Esophagus muscularis mucosa (tissue), 4 donors: ENCODE measurements around the gene SFR1. TPM values are rescaled to one million over a fixed set of nuclear protein-coding genes. Genes with fewer than 3 reads are reported as not detected.
"Not testable (repeated sequence)": the region's sequence is repeated elsewhere in the genome, so short reads cannot be mapped to it uniquely, and the experiment has no call there.

Experiments
- DNase-seq: peaks from one replicate; pipeline ENCODE4 v3.0.0-alpha.2; 2017; ENCODE audit errors: extremely low spot score
- H3K27ac ChIP-seq, 4 donors: fragments of 200-600 bp; sonication (generic); replicated peaks in 1 of 4; 1 replicate in 3 of 4; 2 replicates in 1 of 4; pipeline ENCODE4 v1.5.1; 2016 to 2019; ENCODE audit warnings: mild to moderate bottlenecking in 1 of 4
- H3K27me3 ChIP-seq, 4 donors: fragments of 200-600 bp; sonication (generic); one replicate each; pipeline versions ENCODE4 v1.5.1 to v1.6.0; 2016 to 2019
- H3K36me3 ChIP-seq, 4 donors: fragments of 200-600 bp; sonication (generic); one replicate each; pipeline ENCODE4 v1.5.1; 2016 to 2019
- H3K4me1 ChIP-seq, 4 donors: fragments of 200-600 bp; sonication (generic); one replicate each; pipeline ENCODE4 v1.5.1; 2016 to 2019
- H3K4me3 ChIP-seq, 4 donors: fragments of 200-600 bp; sonication (generic); 1 replicate in 2 of 4; 2 replicates in 2 of 4; pipeline ENCODE4 v1.5.1; 2016 to 2019; ENCODE audit warnings: mild to moderate bottlenecking in 4 of 4, moderate library complexity in 1 of 4
- H3K9me3 ChIP-seq, 4 donors: fragments of 200-600 bp; sonication (generic); 1 replicate in 3 of 4; 2 replicates in 1 of 4; pipeline ENCODE4 v1.5.1; 2016 to 2019
- EP300 ChIP-seq: sonication (generic); formaldehyde crosslinking; IDR thresholded peaks from one replicate; pipeline ENCODE4 v1.6.1; 2017; ENCODE audit warnings: antibody characterized with exemption
- POLR2A ChIP-seq: fragments of 450-650 bp; IDR thresholded peaks from one replicate; pipeline ENCODE4 v1.6.1; 2017; ENCODE audit warnings: antibody characterized with exemption, moderate library complexity, mild to moderate bottlenecking, low read depth
- POLR2AphosphoS5 ChIP-seq, 2 donors: sonication (generic); formaldehyde crosslinking; IDR thresholded peaks; one replicate each; pipeline ENCODE4 v1.6.1; 2017; ENCODE audit warnings: antibody characterized with exemption in 2 of 2
- WGBS: methylation state at CpG from one replicate; pipeline ENCODE4 v1.1.5; 2018; 5-methylcytosine and 5-hydroxymethylcytosine counted together
- intact Hi-C: fragments of 100-400 bp; cut with DNase I; formaldehyde crosslinking; loops from one replicate; pipeline ENCODE4 v1.15.1; 2023
- total RNA-seq, 4 donors: library from RNA; depleted of rRNA; stranded (reverse); fragments of >200 nt; gene quantifications; one replicate each; pipeline versions ENCODE4 v1.1.0 to v1.2.1, GENCODE V29; 2016
- TF ChIP-seq, protein P1 (sequence below), 3 experiments: fragments of 200-600 bp in 2 of 3; fragments of 450-650 bp in 1 of 3; sonication (generic) in 2 of 3; IDR thresholded peaks; one replicate each; pipeline ENCODE4 v1.5.1; 2017 to 2019; ENCODE audit warnings: antibody characterized with exemption in 3 of 3, mild to moderate bottlenecking in 2 of 3, moderate library complexity in 1 of 3

The SFR1 gene
- total RNA-seq, 4 donors from 2014 or later, result 4.9 to 9.1 (median 7.8) TPM

DNA sequence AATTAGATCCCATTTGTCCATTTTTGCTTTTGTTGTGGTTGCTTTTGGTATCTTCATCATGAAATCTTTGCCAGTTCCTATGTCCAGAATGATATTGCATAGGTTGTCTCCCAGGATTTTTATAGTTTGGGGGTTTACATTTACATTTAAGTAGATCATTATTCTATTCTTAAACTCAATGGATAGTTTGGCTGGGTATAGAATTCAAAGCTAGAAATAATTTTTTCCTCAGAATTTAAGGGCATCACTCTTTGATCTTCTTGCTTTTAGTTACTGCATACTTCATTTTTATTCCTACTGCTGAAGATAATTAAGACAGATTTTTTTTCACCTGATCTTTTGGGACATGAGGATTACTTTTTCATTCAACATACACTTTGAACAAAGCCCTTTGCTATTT is 29.8 kb downstream of the SFR1 start:
- TF ChIP-seq POLR2A (no peak), POLR2AphosphoS5 (IDR thresholded peaks at IDR 0.05) (no peak), EP300 (no peak)
- TF ChIP-seq, protein P1, sequence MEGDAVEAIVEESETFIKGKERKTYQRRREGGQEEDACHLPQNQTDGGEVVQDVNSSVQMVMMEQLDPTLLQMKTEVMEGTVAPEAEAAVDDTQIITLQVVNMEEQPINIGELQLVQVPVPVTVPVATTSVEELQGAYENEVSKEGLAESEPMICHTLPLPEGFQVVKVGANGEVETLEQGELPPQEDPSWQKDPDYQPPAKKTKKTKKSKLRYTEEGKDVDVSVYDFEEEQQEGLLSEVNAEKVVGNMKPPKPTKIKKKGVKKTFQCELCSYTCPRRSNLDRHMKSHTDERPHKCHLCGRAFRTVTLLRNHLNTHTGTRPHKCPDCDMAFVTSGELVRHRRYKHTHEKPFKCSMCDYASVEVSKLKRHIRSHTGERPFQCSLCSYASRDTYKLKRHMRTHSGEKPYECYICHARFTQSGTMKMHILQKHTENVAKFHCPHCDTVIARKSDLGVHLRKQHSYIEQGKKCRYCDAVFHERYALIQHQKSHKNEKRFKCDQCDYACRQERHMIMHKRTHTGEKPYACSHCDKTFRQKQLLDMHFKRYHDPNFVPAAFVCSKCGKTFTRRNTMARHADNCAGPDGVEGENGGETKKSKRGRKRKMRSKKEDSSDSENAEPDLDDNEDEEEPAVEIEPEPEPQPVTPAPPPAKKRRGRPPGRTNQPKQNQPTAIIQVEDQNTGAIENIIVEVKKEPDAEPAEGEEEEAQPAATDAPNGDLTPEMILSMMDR (IDR thresholded peaks at IDR 0.05), result no peak
- Histone ChIP-seq H3K36me3 (no peaks in the 10 kb centered on the region), H3K27ac (no peak overlapping the region), H3K4me1 (no peaks in the 10 kb centered on the region), H3K27me3 (peaks cover 0 to 9% (median 0%) of the 10 kb centered on the region in 4 donors), H3K9me3 (peaks cover 0 to 17% (median 10%) of the 10 kb centered on the region in 4 donors), H3K4me3 (no peak overlapping the region)
- intact Hi-C loops, result no loop called here
- DNase-seq, result no peak

DNA sequence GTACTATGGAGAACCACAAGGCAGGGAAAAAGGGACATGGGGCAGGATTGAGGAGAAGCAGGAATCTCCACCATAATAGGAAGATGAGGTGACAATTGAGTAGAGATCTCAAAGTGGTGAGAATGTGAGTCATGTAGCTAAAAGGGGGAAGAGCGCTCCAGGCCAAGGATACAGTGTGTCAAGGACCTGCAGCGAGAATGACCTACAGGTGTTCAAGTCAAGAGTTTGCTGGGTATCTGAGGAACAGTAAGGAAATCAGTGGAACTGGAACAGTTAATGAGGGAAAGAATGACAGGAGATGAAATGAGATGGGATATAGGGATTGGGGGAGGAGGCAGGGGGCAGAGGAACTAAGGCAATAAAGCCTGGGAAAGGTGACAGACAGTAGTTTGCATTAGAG is 33.6 kb downstream of the SFR1 start:
- Histone ChIP-seq H3K4me1 (no peaks in the 10 kb centered on the region), H3K27ac (no peak overlapping the region), H3K9me3 (peaks cover 0 to 17% (median 10%) of the 10 kb centered on the region in 4 donors), H3K4me3 (no peak overlapping the region), H3K36me3 (no peaks in the 10 kb centered on the region), H3K27me3 (peaks cover 0 to 9% (median 0%) of the 10 kb centered on the region in 4 donors)
- TF ChIP-seq POLR2AphosphoS5 (IDR thresholded peaks at IDR 0.05) (no peak), POLR2A (no peak), EP300 (no peak)
- TF ChIP-seq, protein P1 (IDR thresholded peaks at IDR 0.05), result no peak
- DNase-seq, result no peak
- WGBS, result 79% methylated on average over 2 of the region's 2 CpGs
- intact Hi-C loops, result no loop called here

GRCh38 chr10:104170610-104171254 is 48.8 kb downstream of the SFR1 start:
- H3K27ac ChIP-seq, result no peak overlapping the region
- H3K4me3 ChIP-seq, result no peak overlapping the region
- H3K4me1 ChIP-seq, result no peaks in the 10 kb centered on the region
- no peaks in the 10 kb centered on the region for H3K27me3 ChIP-seq
- WGBS, result 94% methylated on average over 5 of the region's 5 CpGs
- TF ChIP-seq, protein P1 (IDR thresholded peaks at IDR 0.05), result no peak
- TF ChIP-seq POLR2AphosphoS5 (IDR thresholded peaks at IDR 0.05) (no peak), POLR2A (no peak), EP300 (no peak)
- H3K36me3 ChIP-seq, result no peaks in the 10 kb centered on the region
- no peak for DNase-seq
- no peaks in the 10 kb centered on the region for H3K9me3 ChIP-seq
- intact Hi-C loops, result no loop called here

GRCh38 chr10:104174136-104174535 is 52.2 kb downstream of the SFR1 start:
- 85% methylated on average over 1 of the region's 1 CpG for WGBS
- H3K27me3 ChIP-seq, intact Hi-C loops, H3K27ac ChIP-seq, H3K9me3 ChIP-seq, H3K4me1 ChIP-seq, H3K36me3 ChIP-seq, H3K4me3 ChIP-seq, DNase-seq: not testable (repeated sequence)

Other genes starting within 250 kb of the SFR1 start
- gene STN1, start 204.0 kb upstream of the SFR1 start, total RNA-seq, result 10 to 100 TPM; 18.7 to 27.7 (median 24.9) TPM
- 100 to 1,000 TPM in 2 of 4 donors, 10 to 100 TPM in 2; 83.1 to 105 (median 102) TPM for gene SLK, start 155.0 kb upstream of the SFR1 start, total RNA-seq
- under 1 TPM in 3 of 4 donors, not detected in 1; 0.17 to 0.29 (median 0.26) TPM for gene COL17A1, start 36.3 kb upstream of the SFR1 start, total RNA-seq
- under 1 TPM in 2 of 4 donors, not detected in 2; 0.17 to 0.33 TPM for gene CFAP43, start 110.2 kb downstream of the SFR1 start, total RNA-seq
- gene GSTO1, start 132.7 kb downstream of the SFR1 start, total RNA-seq, result 100 to 1,000 TPM; 123 to 172 (median 152) TPM
- under 1 TPM; 0.42 to 0.99 (median 0.63) TPM for gene GSTO2, start 147.0 kb downstream of the SFR1 start, total RNA-seq
- gene ITPRIP, start 216.3 kb downstream of the SFR1 start, total RNA-seq, result 10 to 100 TPM; 18.7 to 56.0 (median 39.9) TPM
- 1 to 10 TPM in 2 of 4 donors, under 1 TPM in 2; 0.71 to 1.6 (median 1.0) TPM for gene CFAP58, start 231.7 kb downstream of the SFR1 start, total RNA-seq